HCT116 (cell line): ENCODE measurements around the gene HDGF.

Experiments
- CTCF ChIP-seq, 3 experiments: fragments of 200-600 bp in 1 of 3; sonication (generic) in 1 of 3; IDR thresholded peaks in 2 of 3; conservative IDR thresholded peaks in 1 of 3; 2 replicates each; pipeline ENCODE4 v1.5.1; 2012 to 2017; ENCODE audit warnings: low read depth in 2 of 3, low read length in 2 of 3, antibody characterized with exemption in 1 of 3, borderline replicate concordance in 1 of 3, control low read depth in 1 of 3, mild to moderate bottlenecking in 1 of 3, mixed read lengths in 1 of 3, mixed run types in 1 of 3, moderate library complexity in 1 of 3; ENCODE audit not compliant: insufficient read depth in 1 of 3
- RAD21 ChIP-seq: IDR thresholded peaks from 2 replicates; pipeline ENCODE4 v1.6.1; 2012; ENCODE audit warnings: low read depth, mild to moderate bottlenecking

GRCh38 chr1:156767879-156768604 is 16.6 kb upstream of the HDGF start:
- TF ChIP-seq RAD21 = no peak
- TF ChIP-seq CTCF (IDR thresholded peaks at IDR 0.05 in 2 of 3, conservative IDR thresholded peaks at IDR 0.05 in 1 of 3; ENCODE audit: borderline replicate concordance in 1 of 3, insufficient read depth in 1 of 3, low read depth in 2 of 3, low read length in 2 of 3) = no peak
